Vagina (tissue), 2 donors: Measurements from ENCODE around the gene VPS37D. TPM values are rescaled to one million over a fixed set of nuclear protein-coding genes. Genes with fewer than 3 reads are reported as not detected.

Source experiments
- DNase-seq, 2 donors: peaks; one replicate each; pipeline ENCODE4 v3.0.0-alpha.2; 2017; ENCODE audit errors: extremely low spot score in 2 of 2
- H3K27ac ChIP-seq: fragments of 200-600 bp; sonication (generic); one replicate; pipeline ENCODE4 v1.5.1; 2019
- H3K27me3 ChIP-seq: fragments of 200-600 bp; sonication (generic); one replicate; pipeline ENCODE4 v1.5.1; 2019
- H3K36me3 ChIP-seq, 2 donors: fragments of 200-600 bp; sonication (generic); one replicate each; pipeline ENCODE4 v1.5.1; 2017 to 2019
- H3K4me1 ChIP-seq: fragments of 200-600 bp; sonication (generic); one replicate; pipeline ENCODE4 v1.5.1; 2019
- H3K4me3 ChIP-seq, 2 donors: fragments of 200-600 bp; sonication (generic); 1 replicate in 1 of 2; 2 replicates in 1 of 2; pipeline ENCODE4 v1.5.1; 2016 to 2019
- H3K9me3 ChIP-seq: fragments of 200-600 bp; sonication (generic); one replicate; pipeline ENCODE4 v1.5.1; 2019
- CTCF ChIP-seq, 3 experiments: fragments of 450-650 bp in 2 of 3; fragments of 200-600 bp in 1 of 3; sonication (generic) in 1 of 3; IDR thresholded peaks; one replicate each; pipeline ENCODE4 v1.5.1; 2017 to 2019; ENCODE audit warnings: antibody characterized with exemption in 3 of 3, mild to moderate bottlenecking in 2 of 3, moderate library complexity in 2 of 3
- POLR2A ChIP-seq, 2 donors: fragments of 450-650 bp; IDR thresholded peaks; one replicate each; pipeline ENCODE4 v1.6.1; 2017; ENCODE audit warnings: antibody characterized with exemption in 2 of 2, mild to moderate bottlenecking in 2 of 2, moderate library complexity in 2 of 2
- POLR2AphosphoS5 ChIP-seq, 2 donors: sonication (generic); formaldehyde crosslinking; IDR thresholded peaks; one replicate each; pipeline ENCODE4 v1.9.0; 2017; ENCODE audit warnings: antibody characterized with exemption in 2 of 2, mild to moderate bottlenecking in 2 of 2, low read depth in 1 of 2; ENCODE audit not compliant: insufficient read depth in 1 of 2
- intact Hi-C: fragments of 100-400 bp; cut with DNase I; formaldehyde crosslinking; loops from one replicate; pipeline ENCODE4 v1.15.1; 2023
- total RNA-seq: library from RNA; depleted of rRNA; stranded (reverse); fragments of >200 nt; gene quantifications from one replicate; pipeline ENCODE4 v1.2.3, GENCODE V29; 2016

The VPS37D gene
- total RNA-seq, 1 donor from 2014 or later = 5.4 TPM

DNA sequence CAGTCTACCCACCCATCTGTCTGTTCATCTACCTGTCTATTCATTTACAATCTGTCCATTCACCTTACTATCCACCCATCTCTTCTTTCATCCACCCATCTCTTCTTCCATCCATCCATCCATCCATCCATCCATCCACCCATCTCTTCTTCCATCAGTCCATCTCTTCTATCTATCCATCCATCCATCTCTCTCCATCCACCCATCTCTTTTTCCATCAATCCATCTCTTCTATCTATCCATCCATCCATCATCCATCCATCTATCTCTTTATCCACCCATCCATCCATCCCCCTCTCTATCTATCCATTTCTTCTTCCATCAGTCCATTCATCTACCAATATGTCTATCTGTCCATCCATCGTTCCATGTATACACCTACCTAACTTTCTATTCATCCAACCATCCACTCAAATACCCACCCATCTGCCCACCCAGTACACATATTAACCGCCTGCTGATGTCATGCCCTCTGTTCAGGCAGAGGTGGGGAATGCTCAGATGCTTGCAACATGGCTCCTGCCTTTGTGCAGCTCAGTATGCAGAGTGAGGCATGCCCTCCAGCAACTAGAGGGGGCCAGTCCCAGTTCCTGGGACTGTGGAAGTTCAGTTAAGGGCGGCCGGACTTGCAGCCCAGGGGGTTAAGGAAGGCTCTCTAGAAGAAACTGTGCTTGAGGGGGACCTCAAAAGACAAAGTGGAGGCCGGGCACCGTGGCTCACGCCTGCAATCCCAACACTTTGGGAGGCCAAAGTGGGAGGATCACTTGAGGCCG, 32.0 kb upstream of the VPS37D start:
- no peak for DNase-seq
- TF ChIP-seq POLR2AphosphoS5 (IDR thresholded peaks at IDR 0.05; ENCODE audit: insufficient read depth in 1 of 2, low read depth in 1 of 2) = no peak
- TF ChIP-seq POLR2A (IDR thresholded peaks at IDR 0.05) = no peak
- TF ChIP-seq CTCF (IDR thresholded peaks at IDR 0.05) = no peak
- Histone ChIP-seq H3K36me3 (no peaks in the 10 kb centered on the region), H3K9me3 (no peaks in the 10 kb centered on the region), H3K4me3 (no peak overlapping the region), H3K27ac (no peak overlapping the region), H3K4me1 (no peaks in the 10 kb centered on the region), H3K27me3 (no peaks in the 10 kb centered on the region)
- intact Hi-C loops = no loop called here

DNA sequence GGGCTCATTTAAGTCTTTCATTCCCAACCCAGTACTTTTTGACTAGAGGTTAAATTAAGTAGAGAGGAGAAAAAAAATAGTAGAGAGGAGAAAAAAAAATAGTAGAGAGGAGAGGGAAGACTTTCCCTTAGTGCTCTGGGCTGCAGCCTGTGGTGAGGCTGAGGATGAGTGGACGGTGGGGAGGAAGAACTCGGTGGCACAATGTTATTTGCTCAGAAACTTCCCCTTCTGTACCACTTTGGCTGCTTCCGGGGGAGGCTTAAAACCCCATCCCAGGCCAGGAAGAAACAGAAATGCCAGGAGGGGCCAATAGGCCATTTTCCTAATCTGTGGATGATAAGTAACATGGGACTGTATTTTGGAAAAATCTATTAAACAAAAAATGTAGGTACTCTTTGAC, 28.7 kb upstream of the VPS37D start:
- Histone ChIP-seq H3K4me1 (no peaks in the 10 kb centered on the region), H3K36me3 (no peaks in the 10 kb centered on the region), H3K9me3 (no peaks in the 10 kb centered on the region), H3K27me3 (no peaks in the 10 kb centered on the region), H3K4me3 (no peak overlapping the region), H3K27ac (no peak overlapping the region)
- TF ChIP-seq POLR2AphosphoS5 (IDR thresholded peaks at IDR 0.05; ENCODE audit: insufficient read depth in 1 of 2, low read depth in 1 of 2) = no peak
- no peak for TF ChIP-seq CTCF (IDR thresholded peaks at IDR 0.05)
- no peak for TF ChIP-seq POLR2A (IDR thresholded peaks at IDR 0.05)
- DNase-seq = no peak
- intact Hi-C loops = no loop called here

DNA sequence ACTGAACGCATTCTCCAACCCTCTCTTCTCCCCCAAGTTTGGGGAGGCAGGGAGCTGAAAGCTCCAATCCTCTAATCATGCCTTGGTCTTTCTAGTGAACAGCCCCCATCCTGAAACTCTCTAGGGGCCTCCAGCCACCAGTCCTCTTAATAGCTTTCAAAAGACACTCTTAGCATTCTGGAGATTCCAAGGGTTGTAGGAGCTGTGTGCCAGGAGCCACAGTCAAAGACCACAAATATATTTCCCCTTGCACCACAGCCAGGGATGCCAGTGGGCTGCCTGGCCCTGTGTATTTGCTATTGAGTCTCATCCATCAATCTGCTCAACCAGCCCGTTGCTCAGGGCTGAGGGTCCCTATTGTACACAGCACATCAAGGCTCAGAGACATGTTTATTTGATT, 24.8 kb upstream of the VPS37D start:
- intact Hi-C loops = no loop called here
- H3K4me1 ChIP-seq = peaks cover under 1% of the 10 kb centered on the region
- no peaks in the 10 kb centered on the region for H3K9me3 ChIP-seq
- DNase-seq = no peak
- no peaks in the 10 kb centered on the region for H3K27me3 ChIP-seq
- no peak overlapping the region for H3K27ac ChIP-seq
- no peaks in the 10 kb centered on the region for H3K36me3 ChIP-seq
- TF ChIP-seq POLR2AphosphoS5 (IDR thresholded peaks at IDR 0.05; ENCODE audit: insufficient read depth in 1 of 2, low read depth in 1 of 2) (no peak), CTCF (IDR thresholded peaks at IDR 0.05) (no peak)
- no peak overlapping the region for H3K4me3 ChIP-seq

GRCh38 chr7:73644688-73645286, 22.8 kb upstream of the VPS37D start:
- TF ChIP-seq CTCF (IDR thresholded peaks at IDR 0.05) (no peak), POLR2A (IDR thresholded peaks at IDR 0.05) (no peak), POLR2AphosphoS5 (IDR thresholded peaks at IDR 0.05; ENCODE audit: insufficient read depth in 1 of 2, low read depth in 1 of 2) (no peak)
- Histone ChIP-seq H3K9me3 (no peaks in the 10 kb centered on the region), H3K4me3 (no peak overlapping the region), H3K27ac (no peak overlapping the region), H3K36me3 (no peaks in the 10 kb centered on the region), H3K4me1 (peaks cover 7% of the 10 kb centered on the region), H3K27me3 (no peaks in the 10 kb centered on the region)
- intact Hi-C loops = no loop called here
- no peak for DNase-seq

GRCh38 chr7:73645643-73646174, 21.9 kb upstream of the VPS37D start:
- Histone ChIP-seq H3K9me3 (no peaks in the 10 kb centered on the region), H3K27me3 (no peaks in the 10 kb centered on the region), H3K27ac (no peak overlapping the region), H3K4me1 (peaks cover 7% of the 10 kb centered on the region), H3K36me3 (no peaks in the 10 kb centered on the region), H3K4me3 (no peak overlapping the region)
- DNase-seq = no peak
- intact Hi-C loops = no loop called here
- TF ChIP-seq POLR2A (IDR thresholded peaks at IDR 0.05) = no peak
- no peak for TF ChIP-seq POLR2AphosphoS5 (IDR thresholded peaks at IDR 0.05; ENCODE audit: insufficient read depth in 1 of 2, low read depth in 1 of 2)
- TF ChIP-seq CTCF (IDR thresholded peaks at IDR 0.05) = no peak
